CD8-positive, alpha-beta memory T cell (primary cell): ENCODE results near the gene TNFSF4. TPM values are rescaled to one million over a fixed set of nuclear protein-coding genes. Genes with fewer than 3 reads are reported as not detected.
"Not testable (repeated sequence)": the region's sequence is repeated elsewhere in the genome, so short reads cannot be mapped to it uniquely, and the experiment has no call there.

Experiments
- CTCF ChIA-PET: fragments of 350-600 bp; sonication (Branson Sonifier 250); formaldehyde crosslinking; loops from one replicate; lab custom pipeline; 2021; ENCODE audit warnings: antibody characterized with exemption; lab: Charles Lee
- POLR2A ChIA-PET: fragments of 350-600 bp; sonication (Branson Sonifier 250); formaldehyde crosslinking; loops from one replicate; lab custom pipeline; 2021; ENCODE audit warnings: antibody characterized with exemption; lab: Charles Lee
- DNase-seq, 5 donors: peaks; one replicate each; pipeline versions ENCODE4 v3.0.0 to v3.0.0-alpha.2; 2020 to 2022; ENCODE audit warnings: mixed read lengths in 1 of 5
- H3K27ac ChIP-seq: one replicate; pipeline ENCODE4 v1.7.0; 2013; ENCODE audit warnings: low read depth, mild to moderate bottlenecking, low read length, moderate library complexity
- H3K27me3 ChIP-seq: 2 replicates; pipeline ENCODE4 v1.7.0; 2013; ENCODE audit warnings: low read length, mild to moderate bottlenecking; ENCODE audit not compliant: insufficient read depth, poor library complexity, severe bottlenecking
- H3K36me3 ChIP-seq: 2 replicates; pipeline ENCODE4 v1.7.0; 2013; ENCODE audit warnings: mild to moderate bottlenecking, low read length, moderate library complexity; ENCODE audit not compliant: insufficient read depth
- H3K4me1 ChIP-seq: 2 replicates; pipeline ENCODE4 v1.7.0; 2013; ENCODE audit warnings: mild to moderate bottlenecking, low read length, moderate library complexity; ENCODE audit not compliant: insufficient read depth
- H3K4me3 ChIP-seq: 2 replicates; pipeline ENCODE4 v1.7.0; 2013; ENCODE audit warnings: mild to moderate bottlenecking, low read length
- H3K9me3 ChIP-seq: 2 replicates; pipeline ENCODE4 v1.7.0; 2013; ENCODE audit warnings: mild to moderate bottlenecking, low read length
- H3K27ac Mint-ChIP-seq, 8 donors: one replicate each; pipeline ENCODE4 v1.8.0; 2020 to 2021; ENCODE audit warnings: mixed read lengths in 8 of 8, mild to moderate bottlenecking in 6 of 8, inconsistent platforms in 3 of 8, moderate library complexity in 3 of 8
- H3K27me3 Mint-ChIP-seq, 2 donors: one replicate each; pipeline ENCODE4 v1.8.0; 2020 to 2021; ENCODE audit warnings: mixed read lengths in 2 of 2, mild to moderate bottlenecking in 1 of 2, moderate library complexity in 1 of 2
- H3K36me3 Mint-ChIP-seq, 3 donors: one replicate each; pipeline ENCODE4 v1.8.0; 2020 to 2021; ENCODE audit warnings: mixed read lengths in 3 of 3, inconsistent platforms in 1 of 3, mild to moderate bottlenecking in 1 of 3
- H3K4me1 Mint-ChIP-seq, 3 donors: one replicate each; pipeline ENCODE4 v1.8.0; 2020 to 2021; ENCODE audit warnings: mixed read lengths in 3 of 3, inconsistent platforms in 1 of 3, mild to moderate bottlenecking in 1 of 3
- H3K4me3 Mint-ChIP-seq, 7 donors: one replicate each; pipeline ENCODE4 v1.8.0; 2020 to 2021; ENCODE audit warnings: mixed read lengths in 7 of 7, mild to moderate bottlenecking in 6 of 7, moderate library complexity in 4 of 7, inconsistent platforms in 2 of 7
- H3K9me3 Mint-ChIP-seq, 5 donors: one replicate each; pipeline ENCODE4 v1.8.0; 2020 to 2022; ENCODE audit warnings: mixed read lengths in 5 of 5, mild to moderate bottlenecking in 3 of 5, moderate library complexity in 2 of 5, inconsistent platforms in 1 of 5
- polyA plus RNA-seq: library from polyadenylated mRNA; unstranded; fragments of 300-500 nt; fragmentation: Illumina TruSeq; gene quantifications from one replicate; pipeline ENCODE4 v1.2.3, GENCODE V29; 2021
- total RNA-seq, 2 experiments: library from RNA; stranded (reverse); gene quantifications; one replicate each; pipeline ENCODE4 v1.2.3, GENCODE V29; 2021

The TNFSF4 gene
- total and polyA plus RNA-seq, 3 experiments from 2014 or later: 0.64 to 28.4 (median 27.7) TPM

DNA sequence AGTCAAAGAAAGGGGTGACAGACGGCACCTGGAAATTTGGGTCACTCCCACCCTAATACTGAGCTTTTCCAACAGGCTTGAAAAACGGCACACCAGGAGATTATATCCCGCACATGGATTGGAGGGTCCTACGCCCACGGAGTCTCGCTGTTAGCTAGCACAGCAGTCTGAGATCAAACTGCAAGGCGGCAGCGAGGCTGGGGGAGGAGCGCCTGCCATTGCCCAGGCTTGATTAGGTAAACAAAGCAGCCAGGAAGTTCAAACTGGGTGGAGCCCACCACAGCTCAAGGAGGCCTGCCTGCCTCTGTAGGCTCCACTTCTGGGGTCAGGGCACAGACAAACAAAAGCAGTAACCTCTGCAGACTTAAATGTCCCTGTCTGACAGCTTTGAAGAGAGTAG, 53.2 kb downstream of the TNFSF4 start:
- POLR2A ChIA-PET, H3K27me3 Mint-ChIP-seq, H3K4me3 ChIP-seq, H3K27me3 ChIP-seq, CTCF ChIA-PET, H3K4me1 ChIP-seq, H3K27ac ChIP-seq, H3K36me3 ChIP-seq, H3K9me3 ChIP-seq: not testable (repeated sequence)
- peaks cover 1 to 42% (median 8%) of the 10 kb centered on the region in 3 donors for H3K36me3 Mint-ChIP-seq
- H3K27ac Mint-ChIP-seq: peak overlapping the region in 6 of 8 donors; percentile 3 to 64 (median 29)
- H3K9me3 Mint-ChIP-seq: peaks cover 0 to 18% (median 11%) of the 10 kb centered on the region in 5 donors
- peaks cover 10 to 13% (median 12%) of the 10 kb centered on the region in 3 donors for H3K4me1 Mint-ChIP-seq
- peak in 1 of 5 donors; percentile 22 for DNase-seq
- H3K4me3 Mint-ChIP-seq: peak overlapping the region in 3 of 7 donors; percentile 20 to 69 (median 32)

GRCh38 chr1:173153503-173153902, 53.6 kb downstream of the TNFSF4 start:
- CTCF ChIA-PET: no interaction called here
- DNase-seq: no peak
- Mint-ChIP-seq H3K9me3 (peaks cover 0 to 18% (median 11%) of the 10 kb centered on the region in 5 donors), H3K27me3 (peaks cover 4 to 8% of the 10 kb centered on the region in 2 donors), H3K4me3 (peak overlapping the region in 2 of 7 donors; percentile 9 to 49), H3K4me1 (peaks cover 10 to 13% (median 12%) of the 10 kb centered on the region in 3 donors), H3K36me3 (peaks cover 1 to 42% (median 8%) of the 10 kb centered on the region in 3 donors), H3K27ac (peak overlapping the region in 4 of 8 donors; percentile 15 to 64 (median 35))
- no peaks in the 10 kb centered on the region for H3K9me3 ChIP-seq
- H3K27ac ChIP-seq: no peak overlapping the region
- no peaks in the 10 kb centered on the region for H3K27me3 ChIP-seq
- no peak overlapping the region for H3K4me3 ChIP-seq
- no peaks in the 10 kb centered on the region for H3K4me1 ChIP-seq
- POLR2A ChIA-PET: no interaction called here
- H3K36me3 ChIP-seq: no peaks in the 10 kb centered on the region

GRCh38 chr1:173152598-173152997, 54.5 kb downstream of the TNFSF4 start:
- H3K4me3 Mint-ChIP-seq: no peak overlapping the region
- H3K9me3 Mint-ChIP-seq: peaks cover 0 to 18% (median 12%) of the 10 kb centered on the region in 5 donors
- CTCF ChIA-PET: no interaction called here
- POLR2A ChIA-PET: no interaction called here
- Histone ChIP-seq H3K4me1 (no peaks in the 10 kb centered on the region), H3K27me3 (no peaks in the 10 kb centered on the region), H3K27ac (no peak overlapping the region), H3K36me3 (no peaks in the 10 kb centered on the region), H3K4me3 (no peak overlapping the region), H3K9me3 (no peaks in the 10 kb centered on the region)
- no peak for DNase-seq
- H3K4me1 Mint-ChIP-seq: peaks cover 10 to 13% (median 12%) of the 10 kb centered on the region in 3 donors
- no peak overlapping the region for H3K27ac Mint-ChIP-seq
- H3K36me3 Mint-ChIP-seq: peaks cover 1 to 42% (median 8%) of the 10 kb centered on the region in 3 donors
- peaks cover 4 to 13% of the 10 kb centered on the region in 2 donors for H3K27me3 Mint-ChIP-seq

DNA sequence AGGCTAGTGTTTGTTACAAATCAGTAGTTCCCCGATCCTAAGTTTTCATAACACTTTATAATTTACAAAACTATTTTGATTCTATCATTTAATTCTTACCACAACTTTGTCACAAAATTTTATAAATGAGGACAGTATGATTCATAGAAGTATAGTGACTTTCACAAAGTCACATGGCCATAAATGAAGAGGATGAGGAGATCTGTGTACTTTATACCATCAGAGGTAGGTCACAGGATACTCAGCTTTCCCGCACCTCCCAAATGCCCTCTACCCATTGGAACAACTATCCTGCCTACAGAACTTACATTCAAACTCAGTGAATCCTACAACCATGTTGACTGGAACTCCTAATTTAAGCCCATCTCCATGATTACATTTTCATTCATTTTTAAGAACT, 56.3 kb downstream of the TNFSF4 start:
- peaks cover 4 to 36% (median 6%) of the 10 kb centered on the region in 3 donors for H3K36me3 Mint-ChIP-seq
- ChIA-PET POLR2A (no interaction called here), CTCF (no interaction called here)
- H3K36me3 ChIP-seq: no peaks in the 10 kb centered on the region
- no peak for DNase-seq
- H3K9me3 Mint-ChIP-seq: peaks cover 18 to 31% (median 25%) of the 10 kb centered on the region in 5 donors
- no peak overlapping the region for H3K4me3 Mint-ChIP-seq
- H3K27me3 Mint-ChIP-seq: peaks cover 5 to 14% of the 10 kb centered on the region in 2 donors
- no peak overlapping the region for H3K27ac ChIP-seq
- peaks cover 10 to 13% (median 12%) of the 10 kb centered on the region in 3 donors for H3K4me1 Mint-ChIP-seq
- no peak overlapping the region for H3K4me3 ChIP-seq
- H3K27ac Mint-ChIP-seq: no peak overlapping the region
- no peaks in the 10 kb centered on the region for H3K9me3 ChIP-seq
- H3K4me1 ChIP-seq: no peaks in the 10 kb centered on the region
- no peaks in the 10 kb centered on the region for H3K27me3 ChIP-seq

GRCh38 chr1:173149887-173150286, 57.2 kb downstream of the TNFSF4 start:
- POLR2A ChIA-PET: no interaction called here
- DNase-seq: no peak

GRCh38 chr1:173148971-173149370, 58.2 kb downstream of the TNFSF4 start:
- CTCF ChIA-PET: no interaction called here
- H3K27me3 ChIP-seq: no peaks in the 10 kb centered on the region
- H3K27ac ChIP-seq: no peak overlapping the region
- Mint-ChIP-seq H3K27ac (no peak overlapping the region), H3K4me3 (no peak overlapping the region), H3K27me3 (peaks cover 6 to 20% of the 10 kb centered on the region in 2 donors), H3K4me1 (peaks cover 8 to 11% (median 9%) of the 10 kb centered on the region in 3 donors), H3K36me3 (peaks cover 6 to 33% (median 6%) of the 10 kb centered on the region in 3 donors), H3K9me3 (peaks cover 27 to 50% (median 38%) of the 10 kb centered on the region in 5 donors)
- no peaks in the 10 kb centered on the region for H3K4me1 ChIP-seq
- DNase-seq: no peak
- POLR2A ChIA-PET: no interaction called here
- no peak overlapping the region for H3K4me3 ChIP-seq
- H3K36me3 ChIP-seq: no peaks in the 10 kb centered on the region
- no peaks in the 10 kb centered on the region for H3K9me3 ChIP-seq

More at GRCh38 chr1:173149887-173150286, 57.2 kb downstream of the TNFSF4 start:
- no peak overlapping the region for H3K4me3 ChIP-seq
- H3K27me3 Mint-ChIP-seq: peaks cover 6 to 16% of the 10 kb centered on the region in 2 donors
- H3K27me3 ChIP-seq: no peaks in the 10 kb centered on the region
- CTCF ChIA-PET: no interaction called here
- H3K4me3 Mint-ChIP-seq: no peak overlapping the region
- H3K4me1 Mint-ChIP-seq: peaks cover 10 to 13% (median 12%) of the 10 kb centered on the region in 3 donors
- H3K36me3 ChIP-seq: no peaks in the 10 kb centered on the region
- no peak overlapping the region for H3K27ac ChIP-seq
- H3K9me3 ChIP-seq: no peaks in the 10 kb centered on the region
- peaks cover 21 to 40% (median 32%) of the 10 kb centered on the region in 5 donors for H3K9me3 Mint-ChIP-seq
- no peaks in the 10 kb centered on the region for H3K4me1 ChIP-seq
- H3K27ac Mint-ChIP-seq: no peak overlapping the region
- peaks cover 6 to 32% (median 6%) of the 10 kb centered on the region in 3 donors for H3K36me3 Mint-ChIP-seq

GRCh38 chr1:173148545-173148944, 58.6 kb downstream of the TNFSF4 start:
- Mint-ChIP-seq H3K27me3 (peaks cover 6 to 20% of the 10 kb centered on the region in 2 donors), H3K27ac (no peak overlapping the region), H3K4me3 (no peak overlapping the region), H3K36me3 (peaks cover 6 to 29% (median 6%) of the 10 kb centered on the region in 3 donors), H3K4me1 (peaks cover 4 to 6% (median 5%) of the 10 kb centered on the region in 3 donors), H3K9me3 (peaks cover 25 to 51% (median 40%) of the 10 kb centered on the region in 5 donors)
- no peak overlapping the region for H3K4me3 ChIP-seq
- no peaks in the 10 kb centered on the region for H3K9me3 ChIP-seq
- H3K36me3 ChIP-seq: no peaks in the 10 kb centered on the region
- H3K27me3 ChIP-seq: no peaks in the 10 kb centered on the region
- no peak for DNase-seq
- no peaks in the 10 kb centered on the region for H3K4me1 ChIP-seq
- CTCF ChIA-PET: no interaction called here
- POLR2A ChIA-PET: no interaction called here
- no peak overlapping the region for H3K27ac ChIP-seq

DNA sequence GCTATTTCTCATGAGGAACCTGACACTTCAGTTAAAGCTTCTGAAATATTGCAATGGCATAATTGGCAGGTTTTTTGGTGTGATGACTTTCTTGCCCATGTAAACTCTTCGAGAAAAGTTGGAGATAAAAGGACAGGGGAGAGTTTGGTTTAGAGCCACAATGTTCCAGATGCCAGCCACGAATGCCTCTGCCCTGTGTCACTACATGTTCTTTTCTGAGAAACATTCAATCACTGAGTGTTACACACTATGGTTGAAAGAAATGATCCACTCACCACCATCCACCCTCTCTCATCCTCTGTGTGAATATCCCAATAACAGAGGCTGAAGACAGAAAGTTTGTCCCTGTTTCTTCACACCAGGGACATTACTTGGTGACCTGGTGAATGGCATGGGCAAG, 66.4 kb downstream of the TNFSF4 start:
- Histone ChIP-seq H3K27me3 (no peaks in the 10 kb centered on the region), H3K36me3 (no peaks in the 10 kb centered on the region), H3K9me3 (no peaks in the 10 kb centered on the region), H3K4me1 (no peaks in the 10 kb centered on the region), H3K27ac (no peak overlapping the region), H3K4me3 (no peak overlapping the region)
- H3K36me3 Mint-ChIP-seq: peaks cover 0 to 8% (median 2%) of the 10 kb centered on the region in 3 donors
- no peak overlapping the region for H3K27ac Mint-ChIP-seq
- POLR2A ChIA-PET: no interaction called here
- peaks cover 13 to 33% (median 25%) of the 10 kb centered on the region in 5 donors for H3K9me3 Mint-ChIP-seq
- CTCF ChIA-PET: interaction anchor here (1.2 kb wide), 1 partner anchor 277 kb away, joined by 3 read pairs; no protein-coding TSS in a partner anchor
- H3K27me3 Mint-ChIP-seq: peaks cover under 1 to 10% of the 10 kb centered on the region in 2 donors
- H3K4me3 Mint-ChIP-seq: no peak overlapping the region
- DNase-seq: no peak
- H3K4me1 Mint-ChIP-seq: no peaks in the 10 kb centered on the region
